ENCODE data around the gene CCM2L. TPM values are rescaled to one million over a fixed set of nuclear protein-coding genes. Genes with fewer than 3 reads are reported as not detected.

CCM2L gene
- total and polyA plus RNA-seq, 9 of the 15 experiments (the other 6 are each of a cell fraction or from before 2014, with no cell fraction given), result 0.04 TPM; not detected in 8

GRCh38 chr20:32064667-32065066, 54.4 kb downstream of the CCM2L start:
- intact Hi-C loops (cut with micrococcal nuclease) (no loop called here), in situ Hi-C loops (cut with MboI) (no loop called here)
- Histone ChIP-seq H4K20me1 (replicated peaks; ENCODE audit: control insufficient read depth, insufficient read depth, low read length) (no peaks in the 10 kb centered on the region), H3K4me2 (ENCODE audit: insufficient read depth, low read length) (no peak overlapping the region), H3K9me1 (ENCODE audit: control insufficient read depth, insufficient read depth, low read length) (no peaks in the 10 kb centered on the region), H3K79me2 (ENCODE audit: control insufficient read depth, insufficient read depth, low read length) (no peaks in the 10 kb centered on the region), H3K36me3 (ENCODE audit: control insufficient read depth, insufficient read depth, low read length) (no peaks in the 10 kb centered on the region), H3K9me3 (replicated peaks; ENCODE audit: control insufficient read depth, insufficient read depth, low read depth, low read length) (no peaks in the 10 kb centered on the region), H3K9ac (ENCODE audit: insufficient read depth in 1 of 2, low read depth in 2 of 2, low read length in 2 of 2) (no peak overlapping the region), H2AFZ (ENCODE audit: low read depth, low read length) (no peak overlapping the region), H3K27ac (ENCODE audit: extremely low read depth, low read depth, low read length) (no peak overlapping the region), H3K4me1 (replicated peaks in 1 of 2; ENCODE audit: control insufficient read depth in 2 of 2, insufficient read depth in 2 of 2, low read length in 2 of 2) (no peaks in the 10 kb centered on the region; a peak in 1 of 5 replicates), H3K27me3 (ENCODE audit: control insufficient read depth in 2 of 2, insufficient read depth in 2 of 2, low read length in 2 of 2) (peaks cover 22 to 50% of the 10 kb centered on the region in 2 experiments), H3K4me3 (no peak overlapping the region)
- CTCF ChIA-PET (ENCODE audit: low intra/inter-chr PET ratio), result no interaction called here
- no peak for DNase-seq (ENCODE audit: extremely low read depth in 1 of 4, low spot score in 3 of 4)
- no TSS peak for BruUV-seq (replicated peaks)
- ATAC-seq, result no peak
- POLR2A ChIA-PET, result interaction anchor here (0.7 to 1.4 kb wide), 2 partner anchors 11 to 373 kb away, joined by 3 to 4 read pairs; no protein-coding TSS in a partner anchor
- no peak for FAIRE-seq
- TF ChIP-seq TOE1 (IDR thresholded peaks at IDR 0.05; ENCODE audit: borderline replicate concordance) (no peak), TOE1 (CRISPR knock-in tag; IDR thresholded peaks at IDR 0.05; ENCODE audit: borderline replicate concordance, low read depth) (no peak), NUFIP1 (IDR thresholded peaks at IDR 0.05; ENCODE audit: partially characterized antibody) (no peak), HMBOX1 (IDR thresholded peaks at IDR 0.05) (peak; percentile 15; the same call in 1 of the 2 replicates)
- 0% methylated on average over 7 of the region's 7 CpGs for WGBS (ENCODE audit: insufficient coverage, low coverage, missing lambda C conversion rate)

GRCh38 chr20:32067234-32067821, 57.1 kb downstream of the CCM2L start:
- no TSS peak for BruUV-seq (replicated peaks)
- H2AFZ ChIP-seq (ENCODE audit: low read depth, low read length), result no peak overlapping the region
- no peaks in the 10 kb centered on the region for H3K79me2 ChIP-seq (ENCODE audit: control insufficient read depth, insufficient read depth, low read length)
- no peaks in the 10 kb centered on the region for H3K9me1 ChIP-seq (ENCODE audit: control insufficient read depth, insufficient read depth, low read length)
- no peak overlapping the region for H3K4me3 ChIP-seq
- H3K27me3 ChIP-seq (ENCODE audit: control insufficient read depth in 2 of 2, insufficient read depth in 2 of 2, low read length in 2 of 2), result peaks cover 19 to 45% of the 10 kb centered on the region in 2 experiments
- H3K36me3 ChIP-seq (ENCODE audit: control insufficient read depth, insufficient read depth, low read length), result no peaks in the 10 kb centered on the region
- no peak overlapping the region for H3K9ac ChIP-seq (ENCODE audit: insufficient read depth in 1 of 2, low read depth in 2 of 2, low read length in 2 of 2)
- no peaks in the 10 kb centered on the region; a peak in 3 of 5 replicates for H3K4me1 ChIP-seq (replicated peaks in 1 of 2; ENCODE audit: control insufficient read depth in 2 of 2, insufficient read depth in 2 of 2, low read length in 2 of 2)
- H3K9me3 ChIP-seq (replicated peaks; ENCODE audit: control insufficient read depth, insufficient read depth, low read depth, low read length), result no peaks in the 10 kb centered on the region
- intact Hi-C loops (cut with micrococcal nuclease), result no loop called here
- H3K4me2 ChIP-seq (ENCODE audit: insufficient read depth, low read length), result no peak overlapping the region
- 0% methylated on average over 4 of the region's 6 CpGs for WGBS (ENCODE audit: insufficient coverage, low coverage, missing lambda C conversion rate)
- ATAC-seq, result no peak
- FAIRE-seq, result no peak
- POLR2A ChIA-PET, result interaction anchor here (0.6 to 0.8 kb wide), 2 partner anchors 10 to 87 kb away, joined by 3 read pairs; no protein-coding TSS in a partner anchor
- no peaks in the 10 kb centered on the region for H4K20me1 ChIP-seq (replicated peaks; ENCODE audit: control insufficient read depth, insufficient read depth, low read length)
- CTCF ChIA-PET (ENCODE audit: low intra/inter-chr PET ratio), result no interaction called here
- H3K27ac ChIP-seq (ENCODE audit: extremely low read depth, low read depth, low read length), result no peak overlapping the region
- in situ Hi-C loops (cut with MboI), result no loop called here
- TF ChIP-seq CEBPB (tag; IDR thresholded peaks at IDR 0.05), result peak; percentile 60; the same call in 1 of the 2 replicates
- no peak for TF ChIP-seq SAP30 (IDR thresholded peaks at IDR 0.05; ENCODE audit: borderline replicate concordance, insufficient read depth, low read depth, low read length, poor library complexity, severe bottlenecking)
- TF ChIP-seq MEIS2 (IDR thresholded peaks at IDR 0.05; ENCODE audit: partially characterized antibody), result peak; percentile 55
- no peak for TF ChIP-seq CEBPG (CRISPR knock-in tag; IDR thresholded peaks at IDR 0.05)
- TF ChIP-seq CEBPG (tag; conservative IDR thresholded peaks at IDR 0.05 in 1 of 2, IDR thresholded peaks at IDR 0.05 in 1 of 2), result peak in 1 of 2 experiments; percentile 35; a peak in 1 of 4 replicates
- TF ChIP-seq EHMT2 (IDR thresholded peaks at IDR 0.05), result no peak
- TF ChIP-seq PBX2 (CRISPR knock-in tag; IDR thresholded peaks at IDR 0.05; ENCODE audit: low read depth), result no peak
- TF ChIP-seq PBX2 (tag; conservative IDR thresholded peaks at IDR 0.05; ENCODE audit: low read depth), result peak; percentile 91
- DNase-seq (ENCODE audit: extremely low read depth in 1 of 4, low spot score in 3 of 4), result no peak

Measured in K562 (cell line).